Common myeloid progenitor, CD34-positive (primary cell): Measurements from ENCODE around the gene MBTPS2. TPM values are rescaled to one million over a fixed set of nuclear protein-coding genes. Genes with fewer than 3 reads are reported as not detected.

Experiments used
- CTCF ChIA-PET: fragments of 350-600 bp; sonication (Branson Sonifier 250); formaldehyde crosslinking; loops from one replicate; lab custom pipeline; 2021; ENCODE audit warnings: antibody characterized with exemption; lab: Charles Lee
- POLR2A ChIA-PET: fragments of 350-600 bp; sonication (Branson Sonifier 250); formaldehyde crosslinking; loops from one replicate; lab custom pipeline; 2021; ENCODE audit warnings: antibody characterized with exemption; lab: Charles Lee
- DNase-seq, 3 donors: peaks; one replicate each; pipeline versions ENCODE4 v3.0.0 to v3.0.0-alpha.2; 2013
- H3K27ac ChIP-seq, 2 experiments: 1 replicate in 1 of 2; 2 replicates in 1 of 2; pipeline ENCODE4 v1.7.0; 2013; ENCODE audit warnings: inconsistent platforms in 2 of 2, low read length in 2 of 2, mild to moderate bottlenecking in 2 of 2, low read depth in 1 of 2, moderate library complexity in 1 of 2; ENCODE audit not compliant: severe bottlenecking in 2 of 2, insufficient read depth in 1 of 2, poor library complexity in 1 of 2
- H3K27me3 ChIP-seq, 5 experiments: replicated peaks in 2 of 5; 1 replicate in 3 of 5; 2 replicates in 2 of 5; pipeline versions ENCODE4 v1.6.1 to v1.7.0; 2013; ENCODE audit warnings: low read length in 4 of 5, mild to moderate bottlenecking in 2 of 5, moderate library complexity in 2 of 5, inconsistent platforms in 1 of 5; ENCODE audit not compliant: insufficient read depth in 5 of 5, control insufficient read depth in 4 of 5
- H3K36me3 ChIP-seq, 4 experiments: 1 replicate in 2 of 4; 2 replicates in 2 of 4; pipeline versions ENCODE4 v1.6.1 to v1.7.0; 2013; ENCODE audit warnings: low read length in 3 of 4, control low read depth in 1 of 4, mild to moderate bottlenecking in 1 of 4; ENCODE audit not compliant: control insufficient read depth in 4 of 4, insufficient read depth in 4 of 4
- H3K4me1 ChIP-seq, 4 experiments: 1 replicate in 3 of 4; 2 replicates in 1 of 4; pipeline versions ENCODE4 v1.6.1 to v1.7.1; 2013; ENCODE audit warnings: low read length in 3 of 4, mild to moderate bottlenecking in 3 of 4, control low read depth in 1 of 4, inconsistent platforms in 1 of 4, moderate library complexity in 1 of 4; ENCODE audit not compliant: control insufficient read depth in 4 of 4, insufficient read depth in 4 of 4; ENCODE audit errors: control extremely low read depth in 1 of 4
- H3K4me3 ChIP-seq, 7 experiments: 1 replicate in 4 of 7; 2 replicates in 3 of 7; pipeline versions ENCODE4 v1.5.1 to v1.7.0; 2013; ENCODE audit warnings: mild to moderate bottlenecking in 7 of 7, low read length in 6 of 7, moderate library complexity in 6 of 7, inconsistent platforms in 2 of 7, low read depth in 2 of 7, control low read depth in 1 of 7; ENCODE audit not compliant: insufficient read depth in 4 of 7, control insufficient read depth in 1 of 7; ENCODE audit errors: extremely low read depth in 1 of 7
- H3K9me3 ChIP-seq, 5 experiments: 1 replicate in 4 of 5; 2 replicates in 1 of 5; pipeline versions ENCODE4 v1.6.1 to v1.7.1; 2013; ENCODE audit warnings: low read length in 4 of 5, mild to moderate bottlenecking in 2 of 5, inconsistent platforms in 1 of 5, low read depth in 1 of 5, moderate library complexity in 1 of 5; ENCODE audit not compliant: control insufficient read depth in 4 of 5, insufficient read depth in 2 of 5; ENCODE audit errors: control extremely low read depth in 1 of 5
- WGBS: methylation state at CpG from one replicate; pipeline ENCODE4 v1.1.5; 2013; ENCODE audit not compliant: insufficient coverage; 5-methylcytosine and 5-hydroxymethylcytosine counted together
- polyA plus RNA-seq: library from polyadenylated mRNA; unstranded; fragments of 120-200 nt; gene quantifications from one replicate; pipeline ENCODE4 v1.2.1, GENCODE V29; 2013

MBTPS2 gene
- polyA plus RNA-seq, result 7.1 TPM

GRCh38 chrX:21839334-21840192, at the start of gene MBTPS2:
Gene MBTPS2, plus strand, starts transcription at chrX:21839617. Its CDS starts 118 bp downstream, at chrX:21839735.
- DNase-seq, result peak; percentile 88 to 92 (median 92)
- Histone ChIP-seq H3K4me3 (peak within 1 kb of the TSS; percentile 63 to 89 (median 79)), H3K27ac (peak within 1 kb of the TSS in 1 of 2 experiments; percentile 77), H3K9me3 (peaks cover 0 to 4% (median 0%) of the 10 kb centered on the region in 5 experiments), H3K36me3 (peaks cover 0 to 2% (median 0%) of the 10 kb centered on the region in 4 experiments), H3K4me1 (peaks cover 0 to 9% (median 3%) of the 10 kb centered on the region in 4 experiments), H3K27me3 (peaks cover 0 to 11% (median 0%) of the 10 kb centered on the region in 5 experiments)
- WGBS, result 36% methylated on average over 48 of the region's 61 CpGs
- CTCF ChIA-PET, result no interaction called here
- POLR2A ChIA-PET, result interaction anchor here (0.6 kb wide), 1 partner anchor 107 kb away, joined by 3 read pairs; no protein-coding TSS in a partner anchor

GRCh38 chrX:21798677-21799219, 40.7 kb upstream of the MBTPS2 start:
- 81% methylated on average over 5 of the region's 6 CpGs for WGBS
- Histone ChIP-seq H3K4me3 (no peak overlapping the region), H3K36me3 (no peaks in the 10 kb centered on the region), H3K9me3 (no peaks in the 10 kb centered on the region), H3K4me1 (no peaks in the 10 kb centered on the region), H3K27ac (no peak overlapping the region), H3K27me3 (peaks cover 0 to 5% (median 0%) of the 10 kb centered on the region in 5 experiments)
- DNase-seq, result no peak
- CTCF ChIA-PET, result no interaction called here
- POLR2A ChIA-PET, result no interaction called here

GRCh38 chrX:21799767-21800166, 39.6 kb upstream of the MBTPS2 start:
- Histone ChIP-seq H3K4me1 (no peaks in the 10 kb centered on the region), H3K27ac (no peak overlapping the region), H3K27me3 (peaks cover 0 to 5% (median 0%) of the 10 kb centered on the region in 5 experiments), H3K36me3 (no peaks in the 10 kb centered on the region), H3K9me3 (no peaks in the 10 kb centered on the region), H3K4me3 (no peak overlapping the region)
- ChIA-PET CTCF (no interaction called here), POLR2A (no interaction called here)
- WGBS, result 91% methylated on average over 5 of the region's 6 CpGs
- no peak for DNase-seq

GRCh38 chrX:21800344-21800770, 39.1 kb upstream of the MBTPS2 start:
- Histone ChIP-seq H3K9me3 (no peaks in the 10 kb centered on the region), H3K4me3 (no peak overlapping the region), H3K27ac (no peak overlapping the region), H3K36me3 (no peaks in the 10 kb centered on the region), H3K4me1 (no peaks in the 10 kb centered on the region), H3K27me3 (peaks cover 0 to 5% (median 0%) of the 10 kb centered on the region in 5 experiments)
- DNase-seq, result no peak
- CTCF ChIA-PET, result no interaction called here
- WGBS, result no CpG with 5 or more reads among the region's 1 CpG
- POLR2A ChIA-PET, result no interaction called here

- no peak overlapping the region for H3K27ac ChIP-seq
- no peaks in the 10 kb centered on the region for H3K4me1 ChIP-seq
- no peak for DNase-seq
- H3K27me3 ChIP-seq, result peaks cover 0 to 5% (median 0%) of the 10 kb centered on the region in 5 experiments
- H3K36me3 ChIP-seq, result no peaks in the 10 kb centered on the region
- H3K4me3 ChIP-seq, result no peak overlapping the region
- no peaks in the 10 kb centered on the region for H3K9me3 ChIP-seq
- 89% methylated on average over 5 of the region's 7 CpGs for WGBS
- ChIA-PET POLR2A (no interaction called here), CTCF (no interaction called here)
Measured at GRCh38 chrX:21802054-21802670, 37.3 kb upstream of the MBTPS2 start.

- Histone ChIP-seq H3K36me3 (no peaks in the 10 kb centered on the region), H3K27me3 (peaks cover 0 to 5% (median 0%) of the 10 kb centered on the region in 5 experiments), H3K4me3 (no peak overlapping the region), H3K4me1 (no peaks in the 10 kb centered on the region), H3K9me3 (no peaks in the 10 kb centered on the region), H3K27ac (no peak overlapping the region)
- no peak for DNase-seq
- ChIA-PET POLR2A (no interaction called here), CTCF (no interaction called here)
Measured at GRCh38 chrX:21802839-21803238, 36.6 kb upstream of the MBTPS2 start.

GRCh38 chrX:21806691-21807090, 32.7 kb upstream of the MBTPS2 start:
- ChIA-PET POLR2A (no interaction called here), CTCF (no interaction called here)
- Histone ChIP-seq H3K4me3 (no peak overlapping the region), H3K4me1 (no peaks in the 10 kb centered on the region), H3K9me3 (no peaks in the 10 kb centered on the region), H3K27ac (no peak overlapping the region), H3K36me3 (no peaks in the 10 kb centered on the region), H3K27me3 (peaks cover 0 to 5% (median 0%) of the 10 kb centered on the region in 5 experiments)
- no peak for DNase-seq
